ENCODE data around the gene PNPO.

PNPO gene

GRCh38 chr17:47949946-47950345 is 8.6 kb downstream of the PNPO start:
- DNase-seq (ENCODE audit: low read depth in 3 of 3): no peak

- no peak for DNase-seq (ENCODE audit: low read depth in 3 of 3)
Observed at GRCh38 chr17:47950448-47950847, 9.1 kb downstream of the PNPO start.

- no peak for DNase-seq (ENCODE audit: low read depth in 3 of 3)
Observed at GRCh38 chr17:47952171-47953021, 11.0 kb downstream of the PNPO start.

- no peak for DNase-seq (ENCODE audit: low read depth in 3 of 3)
Observed at GRCh38 chr17:47953909-47954308, 12.5 kb downstream of the PNPO start.

- no peak for DNase-seq (ENCODE audit: low read depth in 3 of 3)
Observed at GRCh38 chr17:47955497-47956461, 14.4 kb downstream of the PNPO start.

- no peak for DNase-seq (ENCODE audit: low read depth in 3 of 3)
Observed at GRCh38 chr17:47956791-47957590, 15.6 kb downstream of the PNPO start.

GRCh38 chr17:47957591-47958490 is 16.5 kb downstream of the PNPO start, which contains the start of gene PRR15L:
Gene PRR15L, minus strand, starts transcription at chr17:47957883. Its CDS starts 4,649 bp downstream, at chr17:47953234.
- no peak for DNase-seq (ENCODE audit: low read depth in 3 of 3)

- no peak for DNase-seq (ENCODE audit: low read depth in 3 of 3)
Observed at GRCh38 chr17:47959825-47960655, 18.7 kb downstream of the PNPO start.

GRCh38 chr17:47961406-47961805 is 20.0 kb downstream of the PNPO start:
- no peak for DNase-seq (ENCODE audit: low read depth in 3 of 3)

- no peak for DNase-seq (ENCODE audit: low read depth in 3 of 3)
Observed at GRCh38 chr17:47962901-47963300, 21.5 kb downstream of the PNPO start.

- no peak for DNase-seq (ENCODE audit: low read depth in 3 of 3)
Observed at GRCh38 chr17:47964856-47965255, 23.5 kb downstream of the PNPO start.

GRCh38 chr17:47966079-47966519 is 24.7 kb downstream of the PNPO start:
- no peak for DNase-seq (ENCODE audit: low read depth in 3 of 3)

GRCh38 chr17:47967607-47968252 is 26.4 kb downstream of the PNPO start:
- DNase-seq (ENCODE audit: low read depth in 3 of 3): no peak

GRCh38 chr17:47968836-47969235 is 27.5 kb downstream of the PNPO start:
- no peak for DNase-seq (ENCODE audit: low read depth in 3 of 3)

- DNase-seq (ENCODE audit: low read depth in 3 of 3): no peak
Observed at GRCh38 chr17:47969930-47970724, 28.8 kb downstream of the PNPO start.

GRCh38 chr17:47970725-47971499 is 29.5 kb downstream of the PNPO start, which contains the start of gene CDK5RAP3:
Gene CDK5RAP3, plus strand, starts transcription at chr17:47971113. Its CDS starts 34 bp downstream, at chr17:47971147.
- DNase-seq (ENCODE audit: low read depth in 3 of 3): peak; percentile 97 to 98 (median 98)

- DNase-seq (ENCODE audit: low read depth in 3 of 3): no peak
Observed at GRCh38 chr17:47973541-47973940, 32.2 kb downstream of the PNPO start.

Measured in stimulated activated CD4-positive, alpha-beta T cell treated with anti-CD3 and anti-CD28 coated beads, TNF-alpha, amount 100 ng/mL, for 4 hours (primary cell).